SK-N-MC (cell line): ENCODE measurements around the gene HECTD4.

Source experiments
- DNase-seq: peaks from one replicate; pipeline ENCODE4 v3.0.0-alpha.2; 2011; ENCODE audit warnings: low read depth, low spot score
- H3K27ac ChIP-seq: fragments of 200-600 bp; sonication (generic); 2 replicates; pipeline ENCODE4 v1.5.1; 2016; ENCODE audit warnings: mixed run types
- H3K36me3 ChIP-seq: fragments of 200-600 bp; sonication (generic); 2 replicates; pipeline ENCODE4 v1.6.1; 2017; ENCODE audit warnings: antibody characterized with exemption, low read length, mixed read lengths; ENCODE audit not compliant: insufficient read depth
- H3K4me3 ChIP-seq: fragments of 200-600 bp; sonication (generic); 2 replicates; pipeline ENCODE4 v1.5.1; 2016
- H3K9ac ChIP-seq: fragments of 200-600 bp; sonication (generic); 2 replicates; pipeline ENCODE4 v1.8.0; 2017; ENCODE audit warnings: mixed run types, mixed read lengths; ENCODE audit not compliant: insufficient read length
- H3K9me3 ChIP-seq: fragments of 200-600 bp; sonication (generic); 2 replicates; pipeline ENCODE4 v1.6.1; 2017; ENCODE audit warnings: low read depth, mild to moderate bottlenecking, antibody characterized with exemption, low read length, moderate library complexity, mixed read lengths
- EZH2 ChIP-seq: fragments of 200-600 bp; sonication (generic); IDR thresholded peaks from one replicate; pipeline ENCODE4 v1.6.1; 2017; ENCODE audit warnings: antibody characterized with exemption
- FOXP2 ChIP-seq: optimal IDR thresholded peaks from 2 replicates; pipeline ENCODE3; 2011; ENCODE audit warnings: mild to moderate bottlenecking, moderate library complexity; ENCODE audit not compliant: insufficient read depth; ENCODE audit errors: extremely low read length, control extremely low read depth
- POLR2AphosphoS5 ChIP-seq: IDR thresholded peaks from 2 replicates; pipeline ENCODE4 v1.6.1; 2012; ENCODE audit warnings: mild to moderate bottlenecking, low read depth, low read length, borderline replicate concordance

HECTD4 gene

GRCh38 chr12:112179341-112179740 lies 202.9 kb downstream of the HECTD4 start:
- DNase-seq = no peak
- peaks cover 78% of the 10 kb centered on the region for H3K36me3 ChIP-seq
- H3K9me3 ChIP-seq = no peaks in the 10 kb centered on the region
- H3K9ac ChIP-seq = no peak overlapping the region
- no peak overlapping the region for H3K27ac ChIP-seq
- no peak overlapping the region for H3K4me3 ChIP-seq
- TF ChIP-seq POLR2AphosphoS5 = no peak
- TF ChIP-seq FOXP2 = no peak
- TF ChIP-seq EZH2 = no peak

GRCh38 chr12:112178796-112179195 lies 203.4 kb downstream of the HECTD4 start:
- peaks cover 73% of the 10 kb centered on the region for H3K36me3 ChIP-seq
- no peak for TF ChIP-seq POLR2AphosphoS5
- no peak for TF ChIP-seq FOXP2
- TF ChIP-seq EZH2 = no peak

GRCh38 chr12:112176321-112177010 lies 205.8 kb downstream of the HECTD4 start:
- Histone ChIP-seq H3K9ac (no peak overlapping the region), H3K27ac (no peak overlapping the region), H3K4me3 (no peak overlapping the region), H3K9me3 (no peaks in the 10 kb centered on the region), H3K36me3 (peaks cover 67% of the 10 kb centered on the region)
- DNase-seq = no peak
- TF ChIP-seq POLR2AphosphoS5 = no peak
- no peak for TF ChIP-seq FOXP2
- no peak for TF ChIP-seq EZH2

More at GRCh38 chr12:112178796-112179195, 203.4 kb downstream of the HECTD4 start:
- Histone ChIP-seq H3K27ac (no peak overlapping the region), H3K9ac (no peak overlapping the region), H3K4me3 (no peak overlapping the region), H3K9me3 (no peaks in the 10 kb centered on the region)
- DNase-seq = no peak

GRCh38 chr12:112175361-112176155 lies 206.7 kb downstream of the HECTD4 start:
- no peak for DNase-seq
- H3K36me3 ChIP-seq = peaks cover 69% of the 10 kb centered on the region
- H3K9ac ChIP-seq = no peak overlapping the region
- no peak overlapping the region for H3K27ac ChIP-seq
- H3K9me3 ChIP-seq = no peaks in the 10 kb centered on the region
- TF ChIP-seq EZH2 = no peak
- TF ChIP-seq FOXP2 = no peak
- TF ChIP-seq POLR2AphosphoS5 = no peak
- H3K4me3 ChIP-seq = no peak overlapping the region

- Histone ChIP-seq H3K27ac (no peak overlapping the region), H3K9me3 (no peaks in the 10 kb centered on the region), H3K9ac (no peak overlapping the region), H3K36me3 (peaks cover 45% of the 10 kb centered on the region), H3K4me3 (no peak overlapping the region)
- no peak for DNase-seq
- no peak for TF ChIP-seq POLR2AphosphoS5
- no peak for TF ChIP-seq EZH2
- TF ChIP-seq FOXP2 = no peak
Observed at GRCh38 chr12:112172556-112173324, 209.5 kb downstream of the HECTD4 start.

- TF ChIP-seq FOXP2 = no peak
- TF ChIP-seq EZH2 = no peak
- no peak for TF ChIP-seq POLR2AphosphoS5
- Histone ChIP-seq H3K27ac (no peak overlapping the region), H3K4me3 (no peak overlapping the region), H3K9ac (no peak overlapping the region), H3K36me3 (peaks cover 33% of the 10 kb centered on the region), H3K9me3 (no peaks in the 10 kb centered on the region)
- DNase-seq = no peak
Observed at GRCh38 chr12:112170971-112171596, 211.1 kb downstream of the HECTD4 start.

GRCh38 chr12:112170376-112170775 lies 211.9 kb downstream of the HECTD4 start:
- Histone ChIP-seq H3K9ac (no peak overlapping the region), H3K27ac (no peak overlapping the region), H3K9me3 (no peaks in the 10 kb centered on the region), H3K4me3 (no peak overlapping the region), H3K36me3 (peaks cover 26% of the 10 kb centered on the region)
- DNase-seq = no peak
- no peak for TF ChIP-seq POLR2AphosphoS5

GRCh38 chr12:112169966-112170365 lies 212.3 kb downstream of the HECTD4 start:
- TF ChIP-seq POLR2AphosphoS5 (no peak), FOXP2 (no peak), EZH2 (no peak)
- peaks cover 22% of the 10 kb centered on the region; the same call in 1 of the 2 replicates for H3K36me3 ChIP-seq
- no peaks in the 10 kb centered on the region for H3K9me3 ChIP-seq
- no peak for DNase-seq
- no peak overlapping the region for H3K9ac ChIP-seq
- H3K27ac ChIP-seq = no peak overlapping the region
- no peak overlapping the region for H3K4me3 ChIP-seq
